GM13977 (cell line): ENCODE data around the gene PLEKHG4B.
"Not testable (repeated sequence)": the region's sequence is repeated elsewhere in the genome, so short reads cannot be mapped to it uniquely, and the experiment has no call there.

Experiments used
- DNase-seq: peaks from one replicate; pipeline ENCODE4 v3.0.0; 2012; ENCODE audit warnings: low spot score
- in situ Hi-C: fragments of 300-500 bp; cut with MboI; formaldehyde crosslinking; loops from one replicate; pipeline ENCODE4 v1.12.0; 2022; ENCODE audit warnings: low sequenced_read_pairs, low pct_unique_long_range_greater_than_20kb, mixed read lengths, inconsistent platforms; ENCODE audit not compliant: unreplicated experiment
- TF ChIP-seq, protein P1 (sequence below): IDR thresholded peaks from 2 replicates; pipeline ENCODE4 v1.5.1; 2012; ENCODE audit warnings: mild to moderate bottlenecking, control low read depth; ENCODE audit not compliant: insufficient read depth; ENCODE audit errors: extremely low read depth, missing control alignments

The PLEKHG4B gene

GRCh38 chr5:53381-54174 lies 38.4 kb upstream of the PLEKHG4B start:
- peak; percentile 63 for DNase-seq

DNA sequence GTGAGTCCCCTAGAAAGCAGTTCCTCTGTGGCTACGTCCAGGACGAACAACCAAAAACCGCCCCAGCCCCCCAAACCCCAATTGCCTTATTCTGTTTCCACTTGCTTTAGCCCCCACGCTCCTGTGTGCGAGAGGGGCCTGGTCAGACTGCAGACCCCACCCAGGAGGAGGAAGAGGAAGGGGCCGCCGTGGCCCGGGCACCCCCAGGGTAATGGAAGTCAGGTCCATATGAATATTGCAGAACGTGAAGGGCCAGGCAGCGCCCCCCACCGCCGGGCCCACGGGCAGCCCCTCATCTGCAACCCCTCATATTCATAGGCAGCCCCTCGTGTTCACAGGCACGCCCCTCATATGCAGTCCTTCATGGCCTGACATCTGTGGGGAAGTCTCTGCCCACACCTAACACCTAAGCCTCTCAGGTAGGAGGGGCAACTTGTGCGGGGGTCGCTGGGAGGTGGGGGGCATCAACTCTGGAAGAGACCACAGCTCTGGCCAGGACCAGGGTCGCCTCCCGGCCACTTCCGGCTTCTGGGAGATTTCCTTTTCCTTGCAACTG lies 37.7 kb upstream of the PLEKHG4B start:
- in situ Hi-C loops, result no loop called here
- DNase-seq, result peak; percentile 12
- TF ChIP-seq, protein P1, sequence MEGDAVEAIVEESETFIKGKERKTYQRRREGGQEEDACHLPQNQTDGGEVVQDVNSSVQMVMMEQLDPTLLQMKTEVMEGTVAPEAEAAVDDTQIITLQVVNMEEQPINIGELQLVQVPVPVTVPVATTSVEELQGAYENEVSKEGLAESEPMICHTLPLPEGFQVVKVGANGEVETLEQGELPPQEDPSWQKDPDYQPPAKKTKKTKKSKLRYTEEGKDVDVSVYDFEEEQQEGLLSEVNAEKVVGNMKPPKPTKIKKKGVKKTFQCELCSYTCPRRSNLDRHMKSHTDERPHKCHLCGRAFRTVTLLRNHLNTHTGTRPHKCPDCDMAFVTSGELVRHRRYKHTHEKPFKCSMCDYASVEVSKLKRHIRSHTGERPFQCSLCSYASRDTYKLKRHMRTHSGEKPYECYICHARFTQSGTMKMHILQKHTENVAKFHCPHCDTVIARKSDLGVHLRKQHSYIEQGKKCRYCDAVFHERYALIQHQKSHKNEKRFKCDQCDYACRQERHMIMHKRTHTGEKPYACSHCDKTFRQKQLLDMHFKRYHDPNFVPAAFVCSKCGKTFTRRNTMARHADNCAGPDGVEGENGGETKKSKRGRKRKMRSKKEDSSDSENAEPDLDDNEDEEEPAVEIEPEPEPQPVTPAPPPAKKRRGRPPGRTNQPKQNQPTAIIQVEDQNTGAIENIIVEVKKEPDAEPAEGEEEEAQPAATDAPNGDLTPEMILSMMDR, result no peak

More at GRCh38 chr5:53381-54174, 38.4 kb upstream of the PLEKHG4B start:
- TF ChIP-seq, protein P1, result no peak
- in situ Hi-C loops, result no loop called here

DNA sequence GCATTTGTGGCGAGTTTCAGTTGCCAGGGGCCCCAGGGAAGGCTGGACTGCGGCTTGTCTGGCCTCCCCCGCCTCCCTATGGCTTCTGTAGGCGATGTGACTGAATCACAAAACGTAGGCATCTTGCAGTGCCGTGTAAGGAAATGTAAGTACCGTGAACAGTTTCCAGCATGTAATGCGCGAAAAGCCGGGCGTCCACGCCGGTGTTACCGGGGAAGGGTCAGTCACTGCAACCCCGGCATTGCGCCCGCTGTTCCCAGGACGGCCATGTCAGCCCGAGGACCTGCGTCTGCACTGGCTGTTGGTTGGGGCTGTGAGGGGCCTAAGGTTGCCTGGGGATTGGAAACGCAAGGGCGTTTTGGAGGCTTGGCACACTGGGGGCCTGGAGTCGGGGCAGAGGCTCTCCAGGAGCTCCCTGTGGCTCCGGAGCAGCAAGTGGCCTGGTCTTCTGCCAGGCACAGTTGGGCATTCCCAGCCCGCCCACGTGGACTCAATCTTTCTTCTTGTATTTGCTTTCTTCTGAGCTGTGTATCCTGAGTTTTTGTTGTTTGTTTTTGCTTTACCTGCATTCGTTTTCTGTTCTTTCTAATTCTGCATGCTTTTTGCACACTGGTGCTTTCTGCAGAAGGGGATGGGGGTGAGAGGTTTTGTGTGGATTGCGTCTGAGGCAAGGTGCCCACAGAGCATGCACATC lies 36.9 kb upstream of the PLEKHG4B start:
- TF ChIP-seq, protein P1, result no peak
- peak; percentile 8 for DNase-seq
- in situ Hi-C loops, result no loop called here

GRCh38 chr5:56561-57290 lies 35.2 kb upstream of the PLEKHG4B start:
- DNase-seq, result peak; percentile 25
- in situ Hi-C loops, result no loop called here
- TF ChIP-seq, protein P1, result no peak

GRCh38 chr5:60250-60649 lies 31.7 kb upstream of the PLEKHG4B start:
- in situ Hi-C loops, DNase-seq: not testable (repeated sequence)

- TF ChIP-seq, protein P1, result no peak
- in situ Hi-C loops, result no loop called here
- no peak for DNase-seq
Measured at GRCh38 chr5:70440-70839, 21.5 kb upstream of the PLEKHG4B start.

- DNase-seq, in situ Hi-C loops: not testable (repeated sequence)
Measured at GRCh38 chr5:72316-73180, 19.4 kb upstream of the PLEKHG4B start.

GRCh38 chr5:73181-73447 lies 18.9 kb upstream of the PLEKHG4B start:
- in situ Hi-C loops, DNase-seq: not testable (repeated sequence)
